GM12872 (cell line): ENCODE data around the gene SNRPD3.

Source experiments
- TF ChIP-seq, protein P1 (sequence below): IDR thresholded peaks from 3 replicates; pipeline ENCODE4 v1.5.1; 2011; ENCODE audit warnings: low read depth, mild to moderate bottlenecking, low read length, moderate library complexity; ENCODE audit not compliant: insufficient read depth

The SNRPD3 gene

DNA sequence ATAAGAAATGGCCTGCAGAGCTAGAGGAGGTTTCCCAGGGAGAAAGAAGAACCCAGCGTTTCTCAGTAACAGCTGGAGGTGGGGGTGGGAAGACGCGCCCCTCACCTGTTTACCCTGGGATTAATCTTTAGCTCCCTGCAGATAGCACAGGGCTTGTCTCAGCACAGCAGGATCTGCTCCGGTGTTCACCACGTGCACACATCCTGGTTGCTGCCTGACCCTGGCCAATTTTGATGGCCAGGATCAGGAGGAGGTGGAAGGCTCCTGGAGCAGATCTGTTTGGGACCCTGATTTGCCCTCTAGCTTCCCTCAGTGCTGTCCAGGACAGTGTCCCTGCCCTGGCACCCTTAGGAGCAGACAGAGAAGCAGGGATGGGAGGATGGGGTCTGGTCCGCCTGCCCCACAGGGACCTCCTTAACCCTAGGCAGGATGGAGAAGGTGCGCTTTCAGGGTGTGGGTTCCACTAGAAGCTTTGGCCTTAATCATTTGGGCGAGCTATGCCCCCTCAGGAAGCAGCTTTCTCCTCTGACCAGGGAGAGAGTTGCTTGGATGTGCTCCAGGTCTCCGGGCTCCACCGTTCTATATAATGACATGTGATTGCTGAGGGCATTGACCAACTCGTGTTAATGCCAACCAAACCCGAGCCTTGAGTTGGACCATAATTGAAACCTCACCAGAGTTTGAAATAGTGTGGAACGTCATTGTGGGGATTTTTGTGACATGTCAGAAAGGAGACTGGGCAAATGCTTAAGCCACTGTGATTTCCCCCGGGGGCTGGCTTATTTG lies 41.4 kb upstream of the SNRPD3 start:
- TF ChIP-seq, protein P1, sequence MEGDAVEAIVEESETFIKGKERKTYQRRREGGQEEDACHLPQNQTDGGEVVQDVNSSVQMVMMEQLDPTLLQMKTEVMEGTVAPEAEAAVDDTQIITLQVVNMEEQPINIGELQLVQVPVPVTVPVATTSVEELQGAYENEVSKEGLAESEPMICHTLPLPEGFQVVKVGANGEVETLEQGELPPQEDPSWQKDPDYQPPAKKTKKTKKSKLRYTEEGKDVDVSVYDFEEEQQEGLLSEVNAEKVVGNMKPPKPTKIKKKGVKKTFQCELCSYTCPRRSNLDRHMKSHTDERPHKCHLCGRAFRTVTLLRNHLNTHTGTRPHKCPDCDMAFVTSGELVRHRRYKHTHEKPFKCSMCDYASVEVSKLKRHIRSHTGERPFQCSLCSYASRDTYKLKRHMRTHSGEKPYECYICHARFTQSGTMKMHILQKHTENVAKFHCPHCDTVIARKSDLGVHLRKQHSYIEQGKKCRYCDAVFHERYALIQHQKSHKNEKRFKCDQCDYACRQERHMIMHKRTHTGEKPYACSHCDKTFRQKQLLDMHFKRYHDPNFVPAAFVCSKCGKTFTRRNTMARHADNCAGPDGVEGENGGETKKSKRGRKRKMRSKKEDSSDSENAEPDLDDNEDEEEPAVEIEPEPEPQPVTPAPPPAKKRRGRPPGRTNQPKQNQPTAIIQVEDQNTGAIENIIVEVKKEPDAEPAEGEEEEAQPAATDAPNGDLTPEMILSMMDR: no peak

DNA sequence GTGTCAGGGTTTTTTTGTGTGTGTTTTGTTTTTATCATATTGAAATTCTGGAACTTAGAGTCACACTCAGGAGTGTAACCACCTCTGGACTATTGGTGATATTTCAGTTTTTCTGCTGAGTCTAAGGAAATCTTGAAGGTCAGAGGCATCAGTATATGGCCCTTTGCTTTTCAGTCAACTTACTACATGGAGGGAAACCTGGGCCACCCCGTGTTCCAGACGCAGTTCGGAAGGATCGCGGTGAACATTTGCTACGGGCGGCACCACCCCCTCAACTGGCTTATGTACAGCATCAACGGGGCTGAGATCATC lies 40.8 kb upstream of the SNRPD3 start:
- TF ChIP-seq, protein P1: no peak

DNA sequence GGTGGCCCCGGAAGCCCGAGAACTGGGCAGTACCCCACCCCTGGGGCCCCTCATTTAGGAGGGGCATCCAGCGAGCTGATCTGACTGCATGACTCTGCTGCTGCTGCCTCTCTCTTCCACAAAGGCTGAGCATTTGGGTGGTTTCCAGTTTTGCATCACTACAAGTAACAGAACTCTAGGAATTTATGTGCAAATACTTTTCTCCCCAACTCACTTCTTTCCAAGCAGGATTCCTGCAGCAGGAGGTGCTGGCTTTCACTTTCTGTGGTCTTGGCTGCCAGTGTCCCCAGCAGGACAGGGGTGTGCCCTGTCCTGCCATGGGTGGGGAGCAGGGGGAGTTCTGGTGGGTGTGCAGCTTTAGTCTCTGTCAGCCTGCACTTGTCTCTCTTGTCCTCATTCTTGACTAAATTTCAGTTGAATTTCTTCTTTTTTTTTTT lies 39.5 kb upstream of the SNRPD3 start:
- TF ChIP-seq, protein P1: no peak

DNA sequence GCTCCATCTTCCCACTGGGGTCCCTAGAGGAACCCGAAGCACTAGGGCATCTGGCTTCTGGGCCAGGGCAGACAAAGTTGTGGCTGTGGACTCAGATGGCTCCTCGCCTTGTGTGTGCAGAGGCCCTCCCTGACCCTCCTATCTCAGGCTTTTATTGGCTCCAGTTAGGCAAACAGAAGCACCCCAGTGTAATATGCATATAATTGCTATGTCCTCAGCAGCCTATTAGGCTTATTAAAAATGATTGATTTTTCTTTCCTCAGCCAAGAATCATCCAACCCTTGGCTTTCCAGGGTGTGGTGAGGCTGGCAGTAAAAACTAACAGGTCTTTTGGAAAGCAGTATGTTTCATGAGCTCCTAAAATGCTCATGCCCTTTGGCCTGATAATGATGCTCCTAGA lies 38.4 kb upstream of the SNRPD3 start:
- TF ChIP-seq, protein P1: no peak

DNA sequence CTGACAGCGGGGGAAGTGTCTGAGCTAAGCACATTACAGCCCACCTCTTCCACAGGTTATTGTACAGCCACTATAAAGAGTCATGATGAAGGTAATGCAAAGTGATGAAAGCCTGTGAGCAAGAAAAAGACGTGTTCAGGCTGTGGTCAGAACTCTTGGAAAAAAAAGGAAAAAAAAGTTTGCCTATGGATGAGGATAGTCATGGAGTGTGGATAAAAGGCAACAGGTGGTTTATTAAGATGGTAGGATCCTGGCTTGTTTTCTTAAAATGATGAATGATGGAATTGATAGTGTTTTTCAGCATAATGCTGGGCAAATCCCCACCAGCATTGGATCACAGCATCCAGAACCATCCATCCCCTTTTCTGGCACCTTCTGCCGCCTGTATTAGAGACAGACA lies 37.6 kb upstream of the SNRPD3 start:
- TF ChIP-seq, protein P1: no peak

DNA sequence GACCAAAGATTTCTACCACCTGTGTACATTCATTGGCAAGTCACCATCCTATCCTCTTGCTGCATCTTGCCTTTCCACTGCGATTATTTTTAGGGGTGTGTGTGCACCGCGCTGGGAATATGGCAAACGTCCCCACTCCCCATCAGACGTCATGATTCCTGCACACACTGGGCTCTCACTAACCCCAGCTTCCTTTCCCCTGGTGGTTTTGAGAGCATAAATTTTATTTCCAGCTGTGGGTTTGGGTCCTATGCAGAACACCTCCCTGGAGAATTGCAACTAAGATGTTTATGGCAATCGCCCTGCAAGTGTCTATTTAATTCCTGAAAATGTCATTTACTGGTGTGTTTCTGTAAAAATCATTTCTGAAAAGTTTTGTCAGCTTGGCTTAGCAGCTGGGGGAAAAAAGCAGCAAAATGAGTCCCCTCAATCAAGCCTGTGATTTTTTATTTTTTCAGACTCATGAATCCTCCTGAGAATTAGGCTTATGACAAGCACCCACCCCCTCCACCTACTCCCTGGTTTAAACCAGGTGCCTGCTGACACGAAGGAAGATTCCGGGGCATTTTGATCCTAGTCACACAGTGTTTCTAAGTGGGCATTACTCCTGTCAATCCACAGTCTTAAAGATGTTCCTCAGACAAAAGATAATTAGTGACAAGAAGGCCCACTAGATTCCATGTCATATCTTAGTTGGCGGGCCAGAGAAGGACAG lies 36.9 kb upstream of the SNRPD3 start:
- TF ChIP-seq, protein P1: no peak

DNA sequence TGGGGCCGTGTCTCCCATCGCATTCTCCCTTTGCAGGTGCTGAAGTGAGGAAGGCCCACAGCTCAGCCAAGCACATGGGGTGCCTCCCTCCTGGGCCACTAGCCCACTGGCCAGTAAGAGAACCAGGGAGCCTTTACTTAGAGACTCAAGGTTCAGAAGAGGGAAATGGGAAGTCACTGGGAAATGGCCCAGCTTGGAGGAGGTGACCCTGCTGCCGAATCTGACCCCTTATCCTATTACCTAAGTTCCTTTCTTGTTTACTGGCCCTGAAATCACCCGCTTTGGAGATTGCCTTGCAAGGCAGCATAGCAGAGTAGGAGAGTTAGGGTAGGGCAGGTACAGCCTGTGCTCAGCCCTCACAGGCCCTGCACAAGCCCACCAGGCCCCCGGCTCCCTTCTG lies 36.3 kb upstream of the SNRPD3 start:
- TF ChIP-seq, protein P1: no peak
